GM20000 (cell line): ENCODE measurements around the gene PROCR.
"Not testable (repeated sequence)": the region's sequence is repeated elsewhere in the genome, so short reads cannot be mapped to it uniquely, and the experiment has no call there.

Experiments
- DNase-seq: peaks from one replicate; pipeline ENCODE4 v3.0.0; 2012; ENCODE audit warnings: low spot score
- TF ChIP-seq, protein P1 (sequence below): IDR thresholded peaks from 2 replicates; pipeline ENCODE4 v1.5.1; 2012; ENCODE audit warnings: mild to moderate bottlenecking, control low read depth; ENCODE audit errors: extremely low read depth, missing control alignments

PROCR gene

DNA sequence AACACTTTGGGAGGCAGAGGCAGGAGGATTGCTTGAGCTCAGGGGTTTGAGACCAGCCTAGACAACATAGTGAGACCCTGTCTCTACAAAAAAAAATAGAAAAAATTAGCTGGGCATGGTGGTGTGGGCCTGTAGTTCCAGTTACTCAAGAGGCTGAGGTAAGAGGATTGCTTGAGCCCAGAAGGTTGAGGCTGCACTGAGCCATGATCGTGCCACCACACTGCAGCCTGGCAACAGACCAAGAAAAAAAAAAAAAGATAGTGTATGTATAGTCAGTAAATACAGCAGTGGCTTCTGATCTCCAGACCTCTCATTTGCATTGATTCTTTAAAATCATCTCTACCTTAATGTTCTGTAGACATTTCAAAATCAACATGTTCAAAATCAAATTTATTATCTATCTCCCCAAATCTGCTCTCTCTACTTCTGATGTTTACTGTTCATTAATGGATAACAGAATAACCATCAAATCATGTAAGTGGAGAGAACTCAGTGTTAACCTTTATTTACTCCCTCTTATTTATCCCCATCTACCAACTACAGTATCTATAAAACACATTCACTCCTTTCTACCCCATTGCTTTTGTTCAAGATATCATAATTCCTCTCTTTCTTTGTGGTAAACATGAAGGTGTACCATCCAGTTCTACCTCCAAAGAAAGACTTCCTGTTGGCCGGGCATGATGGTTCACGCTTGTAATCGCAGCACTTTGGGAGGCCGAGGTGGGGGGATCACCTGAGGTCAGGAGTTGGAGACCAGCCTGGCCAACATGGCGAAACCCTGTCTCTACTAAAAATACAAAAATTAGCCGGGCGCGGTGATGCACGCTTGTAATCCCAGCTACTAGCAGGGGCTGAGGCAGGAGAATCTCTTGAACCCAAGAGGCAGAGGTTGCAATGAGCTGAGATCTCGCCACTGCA is 7.7 kb downstream of the PROCR start:
- TF ChIP-seq, protein P1, sequence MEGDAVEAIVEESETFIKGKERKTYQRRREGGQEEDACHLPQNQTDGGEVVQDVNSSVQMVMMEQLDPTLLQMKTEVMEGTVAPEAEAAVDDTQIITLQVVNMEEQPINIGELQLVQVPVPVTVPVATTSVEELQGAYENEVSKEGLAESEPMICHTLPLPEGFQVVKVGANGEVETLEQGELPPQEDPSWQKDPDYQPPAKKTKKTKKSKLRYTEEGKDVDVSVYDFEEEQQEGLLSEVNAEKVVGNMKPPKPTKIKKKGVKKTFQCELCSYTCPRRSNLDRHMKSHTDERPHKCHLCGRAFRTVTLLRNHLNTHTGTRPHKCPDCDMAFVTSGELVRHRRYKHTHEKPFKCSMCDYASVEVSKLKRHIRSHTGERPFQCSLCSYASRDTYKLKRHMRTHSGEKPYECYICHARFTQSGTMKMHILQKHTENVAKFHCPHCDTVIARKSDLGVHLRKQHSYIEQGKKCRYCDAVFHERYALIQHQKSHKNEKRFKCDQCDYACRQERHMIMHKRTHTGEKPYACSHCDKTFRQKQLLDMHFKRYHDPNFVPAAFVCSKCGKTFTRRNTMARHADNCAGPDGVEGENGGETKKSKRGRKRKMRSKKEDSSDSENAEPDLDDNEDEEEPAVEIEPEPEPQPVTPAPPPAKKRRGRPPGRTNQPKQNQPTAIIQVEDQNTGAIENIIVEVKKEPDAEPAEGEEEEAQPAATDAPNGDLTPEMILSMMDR = no peak
- no peak for DNase-seq

DNA sequence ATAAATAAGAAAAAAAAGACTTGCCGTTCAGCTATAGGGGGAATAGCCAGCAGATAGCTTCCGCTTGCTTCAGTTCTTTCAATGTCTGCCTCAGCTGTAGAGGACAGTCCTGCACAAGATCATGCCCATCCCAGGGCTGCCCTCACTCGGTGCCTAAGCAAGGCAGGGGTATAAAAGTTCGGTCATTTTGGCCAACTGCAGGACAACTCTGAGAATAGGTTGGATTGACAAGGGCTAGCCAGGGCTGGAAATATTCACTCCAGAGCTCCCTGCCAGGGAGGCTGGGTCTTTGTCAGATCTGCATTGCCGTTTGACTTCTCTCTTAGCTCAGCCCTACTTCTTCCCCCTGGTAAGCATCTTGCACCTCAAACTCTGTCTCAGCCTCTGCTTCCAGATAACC is 8.4 kb downstream of the PROCR start:
- no peak for DNase-seq
- TF ChIP-seq, protein P1 = no peak

GRCh38 chr20:35181731-35182130 is 9.9 kb downstream of the PROCR start:
- TF ChIP-seq, protein P1 = no peak
- DNase-seq = no peak

DNA sequence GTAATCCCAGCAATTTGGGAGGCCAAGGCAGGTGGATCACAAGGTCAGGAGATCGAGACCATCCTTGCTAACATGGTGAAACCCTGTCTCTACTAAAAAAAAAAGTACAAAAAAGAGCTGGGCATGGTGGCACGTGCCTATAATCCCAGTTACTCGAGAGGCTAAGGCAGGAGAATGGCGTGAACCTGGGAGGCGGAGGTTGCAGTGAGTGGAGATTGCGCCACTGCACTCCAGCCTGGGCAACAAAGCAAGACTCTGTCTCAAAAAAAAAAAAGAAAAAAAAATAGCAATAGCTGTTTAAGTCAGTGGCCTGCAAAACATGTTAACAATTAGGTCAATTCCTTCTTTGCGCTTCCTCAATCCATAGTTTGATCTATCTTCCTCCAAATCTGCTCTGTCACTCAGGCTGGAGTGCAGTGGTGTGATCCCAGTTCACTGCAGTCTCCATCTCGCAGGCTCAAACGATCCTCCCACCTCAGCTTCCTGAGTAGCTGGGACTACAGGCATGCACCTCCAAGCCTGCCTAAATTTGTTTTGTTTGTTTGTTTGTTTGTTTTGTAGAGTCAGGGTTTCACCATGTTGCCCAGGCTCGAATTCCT is 14.9 kb downstream of the PROCR start:
- DNase-seq = not testable (repeated sequence)

DNA sequence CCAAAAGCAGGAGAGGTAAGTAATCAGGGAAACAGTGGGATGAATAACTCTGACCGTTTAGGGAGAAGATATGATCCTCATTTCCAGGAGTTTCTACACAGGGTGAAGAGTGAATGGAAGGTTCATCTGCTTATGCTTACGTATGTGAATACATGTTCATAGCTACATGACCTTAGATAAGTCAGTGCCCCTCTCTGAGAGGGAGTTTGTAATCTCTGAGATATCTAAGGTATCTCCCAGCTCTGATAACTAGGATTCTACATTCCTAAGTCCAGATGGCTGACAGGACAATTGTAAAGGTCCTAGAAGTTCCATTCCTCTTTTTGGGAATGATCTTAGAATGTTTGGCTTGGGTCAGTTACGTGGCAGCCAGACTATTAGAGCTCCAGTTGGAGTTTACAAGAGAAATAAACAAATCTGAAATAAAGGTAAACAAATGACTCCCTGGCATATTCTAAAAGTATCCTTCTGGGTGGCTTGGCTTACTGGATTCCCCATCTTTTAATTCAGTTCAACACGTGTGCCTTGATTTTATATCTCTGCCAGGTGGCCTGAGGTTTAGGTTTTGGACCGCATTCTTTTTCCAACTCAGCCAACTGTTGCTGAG is 15.8 kb downstream of the PROCR start:
- DNase-seq = no peak
- TF ChIP-seq, protein P1 = no peak

DNA sequence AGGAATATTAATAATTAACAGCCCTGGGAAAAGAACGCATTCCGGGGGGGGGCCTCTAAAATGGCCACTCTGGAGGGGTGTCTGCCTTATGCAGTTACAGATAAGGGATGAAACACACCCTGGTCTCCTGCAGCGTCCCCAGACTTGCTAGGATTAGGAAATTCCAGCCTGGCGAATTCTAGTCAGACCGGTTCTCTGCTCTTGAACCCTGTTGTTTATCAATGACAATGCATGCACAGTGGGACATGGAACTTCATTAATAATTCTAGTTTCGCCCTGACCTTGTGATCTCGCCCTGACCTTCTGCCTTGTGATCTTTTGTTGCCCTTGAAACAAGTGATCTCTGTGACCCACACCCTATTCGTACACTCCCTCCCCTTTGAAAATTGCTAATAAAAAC is 17.4 kb downstream of the PROCR start:
- DNase-seq = not testable (repeated sequence)

DNA sequence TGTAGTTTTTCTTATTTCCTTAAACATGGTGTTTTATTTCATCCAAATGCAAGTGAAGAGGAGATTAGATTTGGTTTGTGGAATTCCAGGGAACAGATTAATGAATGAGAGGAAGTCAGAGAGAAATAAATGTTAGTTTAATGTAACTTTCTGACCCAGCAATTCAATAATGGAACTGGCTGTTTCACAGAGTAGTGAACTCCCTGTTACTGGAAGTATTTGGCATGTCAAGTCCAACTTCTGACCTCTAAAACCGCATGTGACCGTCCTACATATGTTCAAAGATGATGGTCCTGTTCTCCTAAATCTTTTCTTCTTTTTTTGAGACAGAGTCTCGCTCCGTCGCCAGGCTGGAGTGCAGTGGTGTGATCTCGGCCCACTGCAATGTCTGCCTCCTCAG is 18.7 kb downstream of the PROCR start:
- no peak for DNase-seq
- TF ChIP-seq, protein P1 = no peak

DNA sequence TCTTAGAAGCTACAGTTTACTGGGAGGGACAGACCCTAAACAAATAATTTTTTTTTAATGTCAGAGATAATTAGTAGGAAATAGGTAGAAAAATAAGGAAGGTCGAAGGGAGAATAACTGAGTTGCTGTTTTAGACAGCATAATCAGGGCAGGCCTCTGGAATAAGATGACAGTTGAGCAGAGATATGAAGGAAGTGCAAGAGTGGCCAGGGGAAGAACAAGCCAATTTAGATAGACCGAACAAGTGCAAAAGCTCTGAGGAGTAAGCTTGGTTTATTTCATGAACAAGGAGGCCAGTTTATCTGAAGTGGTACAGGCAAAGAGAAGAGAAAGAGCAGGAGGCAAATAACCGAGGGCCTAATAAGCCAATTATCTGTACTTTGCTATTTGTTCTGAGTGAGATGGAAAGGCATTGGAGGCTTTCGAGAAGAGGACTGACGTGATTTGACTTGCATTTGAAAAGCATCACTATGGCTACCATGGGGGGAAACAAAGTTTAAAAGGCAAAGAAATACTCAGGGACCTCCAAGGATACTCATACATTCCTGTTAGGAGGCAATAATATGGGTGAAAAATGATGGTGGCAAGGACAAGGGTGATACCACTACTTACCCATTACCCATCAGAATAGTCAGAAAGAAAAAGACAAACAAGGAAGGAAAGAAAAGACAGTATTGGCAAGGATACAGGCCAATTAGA is 19.7 kb downstream of the PROCR start:
- TF ChIP-seq, protein P1 = no peak

More for the DNA sequence above, 19.7 kb downstream of the PROCR start:
- no peak for DNase-seq
